Transverse colon (tissue), 4 donors: ENCODE data around the gene TMEM178B.

ENCODE experiments used
- CTCF ChIP-seq, 5 experiments: fragments of 200-600 bp in 3 of 5; fragments of 450-650 bp in 2 of 5; sonication (generic) in 3 of 5; IDR thresholded peaks; 1 replicate in 2 of 5; 2 replicates in 3 of 5; pipeline ENCODE4 v1.5.1; 2016 to 2017; ENCODE audit warnings: antibody characterized with exemption in 5 of 5, inconsistent platforms in 3 of 5, mild to moderate bottlenecking in 2 of 5, moderate library complexity in 1 of 5
- POLR2AphosphoS5 ChIP-seq, 3 donors: sonication (generic); formaldehyde crosslinking; IDR thresholded peaks; one replicate each; pipeline ENCODE4 v1.6.1; 2016; ENCODE audit warnings: antibody characterized with exemption in 3 of 3

GRCh38 chr7:141242568-141242967 lies 168.7 kb downstream of the TMEM178B start:
- TF ChIP-seq POLR2AphosphoS5 (IDR thresholded peaks at IDR 0.05), result no peak
- no peak for TF ChIP-seq CTCF (IDR thresholded peaks at IDR 0.05)
